GM12872 (cell line): Measurements from ENCODE around the gene SMARCA2.

Experiments
- TF ChIP-seq, protein P1 (sequence below): IDR thresholded peaks from 3 replicates; pipeline ENCODE4 v1.5.1; 2011; ENCODE audit warnings: low read depth, mild to moderate bottlenecking, low read length, moderate library complexity; ENCODE audit not compliant: insufficient read depth

Gene SMARCA2

DNA sequence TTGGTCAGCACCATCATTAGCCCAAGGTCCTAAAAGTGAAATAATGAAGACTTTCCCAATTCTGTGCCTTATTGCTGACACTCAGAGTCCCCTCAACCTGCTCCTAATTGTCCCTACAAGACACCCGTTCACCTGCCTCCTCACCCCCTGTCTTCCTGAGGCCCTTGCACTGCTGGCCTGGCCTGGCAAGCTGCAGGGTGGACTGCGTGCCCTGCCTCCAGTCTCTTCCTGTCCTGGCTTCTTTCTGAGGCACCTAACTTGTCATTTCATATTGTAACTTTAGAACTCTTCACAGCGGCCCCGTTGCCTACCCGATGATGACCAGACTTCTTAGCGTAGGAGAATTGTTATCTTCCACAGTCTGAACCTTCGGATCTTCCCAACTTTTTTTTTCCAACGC, 153.9 kb downstream of the SMARCA2 start:
- TF ChIP-seq, protein P1, sequence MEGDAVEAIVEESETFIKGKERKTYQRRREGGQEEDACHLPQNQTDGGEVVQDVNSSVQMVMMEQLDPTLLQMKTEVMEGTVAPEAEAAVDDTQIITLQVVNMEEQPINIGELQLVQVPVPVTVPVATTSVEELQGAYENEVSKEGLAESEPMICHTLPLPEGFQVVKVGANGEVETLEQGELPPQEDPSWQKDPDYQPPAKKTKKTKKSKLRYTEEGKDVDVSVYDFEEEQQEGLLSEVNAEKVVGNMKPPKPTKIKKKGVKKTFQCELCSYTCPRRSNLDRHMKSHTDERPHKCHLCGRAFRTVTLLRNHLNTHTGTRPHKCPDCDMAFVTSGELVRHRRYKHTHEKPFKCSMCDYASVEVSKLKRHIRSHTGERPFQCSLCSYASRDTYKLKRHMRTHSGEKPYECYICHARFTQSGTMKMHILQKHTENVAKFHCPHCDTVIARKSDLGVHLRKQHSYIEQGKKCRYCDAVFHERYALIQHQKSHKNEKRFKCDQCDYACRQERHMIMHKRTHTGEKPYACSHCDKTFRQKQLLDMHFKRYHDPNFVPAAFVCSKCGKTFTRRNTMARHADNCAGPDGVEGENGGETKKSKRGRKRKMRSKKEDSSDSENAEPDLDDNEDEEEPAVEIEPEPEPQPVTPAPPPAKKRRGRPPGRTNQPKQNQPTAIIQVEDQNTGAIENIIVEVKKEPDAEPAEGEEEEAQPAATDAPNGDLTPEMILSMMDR: no peak

DNA sequence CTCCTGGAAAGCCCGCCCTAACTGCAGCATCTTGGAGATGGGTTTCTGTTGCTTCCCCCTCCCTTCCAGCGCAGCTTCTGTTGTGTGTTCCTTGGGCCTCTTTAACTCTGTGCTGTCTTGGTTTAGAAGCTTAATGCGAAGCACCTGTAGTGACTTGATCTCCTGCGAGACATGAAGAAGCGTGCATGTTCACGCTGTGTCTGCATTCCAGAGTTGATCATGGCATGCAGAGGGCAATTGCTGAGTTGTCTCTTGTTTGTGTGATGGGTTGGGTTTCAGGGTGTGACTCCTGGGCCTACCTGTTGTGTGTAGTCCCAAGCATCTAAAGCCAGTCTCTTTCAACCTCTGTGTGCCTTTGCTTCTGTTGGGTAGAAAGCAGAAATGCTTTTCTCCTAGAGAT, 155.6 kb downstream of the SMARCA2 start:
- TF ChIP-seq, protein P1: no peak

DNA sequence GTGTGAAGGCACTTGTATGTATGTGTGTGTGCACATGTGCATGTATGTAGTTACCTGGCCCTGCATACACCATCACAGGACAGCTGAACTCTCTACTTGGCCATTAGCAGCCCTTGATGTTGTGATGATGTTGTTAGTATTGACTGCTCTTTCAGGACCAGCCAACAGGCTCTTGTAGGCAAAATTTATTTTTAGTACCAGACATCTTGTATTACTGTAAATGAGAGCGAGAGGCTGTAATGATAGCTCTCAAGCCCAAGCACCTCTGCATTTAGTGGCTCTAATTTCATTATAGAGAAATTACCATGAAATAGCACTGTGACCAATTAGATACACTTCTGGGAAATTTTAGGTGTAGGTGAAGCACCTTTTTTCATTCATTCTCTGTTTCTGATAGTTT, 158.0 kb downstream of the SMARCA2 start:
- TF ChIP-seq, protein P1: no peak

DNA sequence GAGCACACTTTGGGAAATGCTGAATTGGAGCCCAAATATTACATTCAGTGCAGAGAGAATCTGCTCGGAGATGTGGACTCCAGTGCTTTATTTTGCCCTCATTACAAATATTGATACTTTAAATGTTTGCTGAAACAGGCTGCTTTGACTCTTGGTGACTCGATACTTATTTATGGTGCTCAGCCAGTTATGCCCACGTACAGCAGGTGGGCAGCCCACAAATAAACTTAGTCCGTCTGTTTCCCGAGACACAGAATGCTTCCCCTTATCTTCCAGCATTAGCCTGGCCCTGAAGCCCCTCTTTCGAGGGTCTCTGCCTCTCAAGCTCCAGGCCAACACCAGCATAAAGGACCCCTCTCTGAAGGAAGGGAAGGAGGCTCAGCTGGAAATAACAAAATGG, 158.7 kb downstream of the SMARCA2 start:
- TF ChIP-seq, protein P1: no peak

DNA sequence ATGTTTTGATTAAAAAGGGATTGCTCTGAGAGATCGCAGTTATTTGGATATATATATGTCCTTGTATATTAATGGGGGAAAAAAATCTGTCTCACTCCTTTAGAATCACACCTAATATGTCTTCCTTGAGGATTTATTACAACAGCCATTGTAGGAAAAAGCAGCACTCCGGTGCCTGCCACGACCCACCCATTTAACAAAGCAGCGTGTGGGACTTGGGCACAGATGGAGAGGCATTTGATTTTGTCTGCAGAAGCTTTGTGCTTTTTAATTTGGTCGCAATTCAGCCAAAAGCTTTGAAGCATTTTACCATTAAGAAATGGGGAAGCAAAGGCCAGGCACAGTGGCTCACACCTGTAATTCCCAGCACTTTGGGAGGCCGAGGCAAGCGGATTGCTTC, 159.2 kb downstream of the SMARCA2 start:
- TF ChIP-seq, protein P1: no peak

DNA sequence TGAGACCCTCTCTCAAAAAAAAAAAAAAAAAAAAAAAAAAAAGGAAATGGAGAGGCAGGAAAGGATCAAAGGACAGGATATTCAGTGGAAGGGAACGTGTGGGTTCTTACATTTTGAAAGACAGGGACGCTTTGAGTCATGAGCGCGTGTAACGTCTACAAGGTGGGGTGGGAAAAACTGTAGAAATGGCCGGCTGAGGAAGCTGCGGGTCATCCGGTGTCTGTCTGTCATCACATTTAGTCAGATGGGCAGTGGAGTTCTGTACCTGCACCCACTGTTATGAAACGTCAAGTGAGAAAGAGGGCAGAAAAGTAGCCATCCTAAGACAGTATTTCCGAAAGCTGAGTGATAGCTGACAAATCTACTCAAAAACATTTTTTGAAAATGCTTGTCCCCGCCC, 159.8 kb downstream of the SMARCA2 start:
- TF ChIP-seq, protein P1: no peak

DNA sequence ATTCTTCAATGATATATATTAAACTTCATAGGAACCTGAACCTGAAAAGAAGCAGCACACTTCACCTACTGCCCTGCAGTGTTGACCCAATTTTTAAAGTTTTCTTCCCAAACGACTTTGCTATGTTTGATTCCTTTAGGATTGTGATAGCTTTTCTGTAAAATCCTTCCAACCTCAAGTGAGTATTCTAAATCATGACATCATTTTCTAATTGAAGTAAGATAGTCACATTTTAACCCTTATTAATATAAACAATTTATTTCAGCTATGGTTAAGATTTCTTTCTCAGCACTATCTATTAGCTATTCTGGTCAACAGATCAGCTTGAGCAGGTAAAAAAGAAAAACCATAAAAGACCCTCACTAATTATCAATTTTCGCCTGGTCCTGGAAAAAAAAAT, 162.0 kb downstream of the SMARCA2 start:
- TF ChIP-seq, protein P1: no peak
